Body of pancreas (tissue), 4 donors: ENCODE results near the gene FGFR3. TPM values are rescaled to one million over a fixed set of nuclear protein-coding genes. Genes with fewer than 3 reads are reported as not detected.

Experiments
- ATAC-seq: fragments of 150-250 bp; one replicate; pipeline ENCODE4 v1.9.1; 2016
- DNase-seq, 4 donors: peaks; one replicate each; pipeline ENCODE4 v3.0.0-alpha.2; 2019
- H3K27ac ChIP-seq, 4 donors: fragments of 200-600 bp; sonication (generic); 1 replicate in 3 of 4; 2 replicates in 1 of 4; pipeline versions ENCODE4 v1.5.1 to v1.6.1; 2016 to 2019; ENCODE audit warnings: mild to moderate bottlenecking in 1 of 4, mixed read lengths in 1 of 4, moderate library complexity in 1 of 4
- H3K27me3 ChIP-seq, 2 donors: fragments of 200-600 bp; sonication (generic); one replicate each; pipeline ENCODE4 v1.6.0; 2016; ENCODE audit warnings: mild to moderate bottlenecking in 1 of 2
- H3K36me3 ChIP-seq, 2 donors: fragments of 200-600 bp; sonication (generic); replicated peaks in 1 of 2; 2 replicates each; pipeline ENCODE4 v1.5.1; 2016; ENCODE audit warnings: low read depth in 2 of 2; ENCODE audit not compliant: insufficient read depth in 1 of 2
- H3K4me1 ChIP-seq: fragments of 200-600 bp; sonication (generic); one replicate; pipeline ENCODE4 v1.6.0; 2016
- H3K4me3 ChIP-seq, 2 donors: fragments of 200-600 bp; sonication (generic); 1 replicate in 1 of 2; 2 replicates in 1 of 2; pipeline ENCODE4 v1.5.1; 2016 to 2019
- H3K9me3 ChIP-seq, 3 donors: fragments of 200-600 bp; sonication (generic); 1 replicate in 2 of 3; 2 replicates in 1 of 3; pipeline ENCODE4 v1.5.1; 2016
- POLR2A ChIP-seq, 3 donors: fragments of 450-650 bp; IDR thresholded peaks; one replicate each; pipeline ENCODE4 v1.6.1; 2016; ENCODE audit warnings: antibody characterized with exemption in 3 of 3, mild to moderate bottlenecking in 2 of 3
- WGBS, 2 donors: methylation state at CpG; one replicate each; pipeline ENCODE4 v1.1.5; 2017; 5-methylcytosine and 5-hydroxymethylcytosine counted together
- intact Hi-C: fragments of 100-400 bp; cut with DNase I; formaldehyde crosslinking; loops from one replicate; pipeline ENCODE4 v1.15.1; 2023
- total RNA-seq, 2 donors: library from RNA; depleted of rRNA; stranded (reverse); fragments of >200 nt; gene quantifications; one replicate each; pipeline ENCODE4 v1.1.0, GENCODE V29; 2016
- TF ChIP-seq, protein P1 (sequence below), 7 experiments: fragments of 450-650 bp in 4 of 7; fragments of 200-600 bp in 3 of 7; sonication (generic) in 3 of 7; IDR thresholded peaks; one replicate each; pipeline ENCODE4 v1.5.1; 2016 to 2019; ENCODE audit warnings: antibody characterized with exemption in 7 of 7

The FGFR3 gene
- total RNA-seq, 2 donors from 2014 or later, result 114 to 196 TPM

GRCh38 chr4:1747603-1747967 is 45.5 kb upstream of the FGFR3 start:
- ATAC-seq (no peak), DNase-seq (no peak)
- no peak for TF ChIP-seq POLR2A (IDR thresholded peaks at IDR 0.05)
- TF ChIP-seq, protein P1, sequence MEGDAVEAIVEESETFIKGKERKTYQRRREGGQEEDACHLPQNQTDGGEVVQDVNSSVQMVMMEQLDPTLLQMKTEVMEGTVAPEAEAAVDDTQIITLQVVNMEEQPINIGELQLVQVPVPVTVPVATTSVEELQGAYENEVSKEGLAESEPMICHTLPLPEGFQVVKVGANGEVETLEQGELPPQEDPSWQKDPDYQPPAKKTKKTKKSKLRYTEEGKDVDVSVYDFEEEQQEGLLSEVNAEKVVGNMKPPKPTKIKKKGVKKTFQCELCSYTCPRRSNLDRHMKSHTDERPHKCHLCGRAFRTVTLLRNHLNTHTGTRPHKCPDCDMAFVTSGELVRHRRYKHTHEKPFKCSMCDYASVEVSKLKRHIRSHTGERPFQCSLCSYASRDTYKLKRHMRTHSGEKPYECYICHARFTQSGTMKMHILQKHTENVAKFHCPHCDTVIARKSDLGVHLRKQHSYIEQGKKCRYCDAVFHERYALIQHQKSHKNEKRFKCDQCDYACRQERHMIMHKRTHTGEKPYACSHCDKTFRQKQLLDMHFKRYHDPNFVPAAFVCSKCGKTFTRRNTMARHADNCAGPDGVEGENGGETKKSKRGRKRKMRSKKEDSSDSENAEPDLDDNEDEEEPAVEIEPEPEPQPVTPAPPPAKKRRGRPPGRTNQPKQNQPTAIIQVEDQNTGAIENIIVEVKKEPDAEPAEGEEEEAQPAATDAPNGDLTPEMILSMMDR (IDR thresholded peaks at IDR 0.05), result no peak
- no peaks in the 10 kb centered on the region for H3K36me3 ChIP-seq
- peaks cover 21% of the 10 kb centered on the region for H3K4me1 ChIP-seq
- WGBS, 2 donors, result 74 to 80% methylated on average over 4 to 16 of the region's 16 CpGs
- intact Hi-C loops, result loop anchor here (10.0 kb wide), 1 partner anchor 447 kb away; no protein-coding TSS in a partner anchor
- no peaks in the 10 kb centered on the region for H3K9me3 ChIP-seq
- no peaks in the 10 kb centered on the region for H3K27me3 ChIP-seq
- H3K4me3 ChIP-seq, result no peak overlapping the region
- peak overlapping the region in 3 of 4 donors; percentile 62 to 78 (median 71) for H3K27ac ChIP-seq

GRCh38 chr4:1748465-1748995 is 44.6 kb upstream of the FGFR3 start:
- peak; percentile 24 for ATAC-seq
- no peak for TF ChIP-seq POLR2A (IDR thresholded peaks at IDR 0.05)
- TF ChIP-seq, protein P1 (IDR thresholded peaks at IDR 0.05), result peak; percentile 55 to 75 (median 72)
- WGBS, 2 donors, result 10% methylated on average over 29 of the region's 29 CpGs; no CpG with 5 or more reads in 1 of the 2 donors
- intact Hi-C loops, result loop anchor here (10.0 kb wide), 1 partner anchor 446 kb away; no protein-coding TSS in a partner anchor
- H3K27ac ChIP-seq, result no peak overlapping the region
- H3K27me3 ChIP-seq, result no peaks in the 10 kb centered on the region
- no peaks in the 10 kb centered on the region for H3K36me3 ChIP-seq
- peaks cover 31% of the 10 kb centered on the region for H3K4me1 ChIP-seq
- H3K9me3 ChIP-seq, result no peaks in the 10 kb centered on the region
- DNase-seq, result peak; percentile 74 to 82 (median 78)
- H3K4me3 ChIP-seq, result no peak overlapping the region

DNA sequence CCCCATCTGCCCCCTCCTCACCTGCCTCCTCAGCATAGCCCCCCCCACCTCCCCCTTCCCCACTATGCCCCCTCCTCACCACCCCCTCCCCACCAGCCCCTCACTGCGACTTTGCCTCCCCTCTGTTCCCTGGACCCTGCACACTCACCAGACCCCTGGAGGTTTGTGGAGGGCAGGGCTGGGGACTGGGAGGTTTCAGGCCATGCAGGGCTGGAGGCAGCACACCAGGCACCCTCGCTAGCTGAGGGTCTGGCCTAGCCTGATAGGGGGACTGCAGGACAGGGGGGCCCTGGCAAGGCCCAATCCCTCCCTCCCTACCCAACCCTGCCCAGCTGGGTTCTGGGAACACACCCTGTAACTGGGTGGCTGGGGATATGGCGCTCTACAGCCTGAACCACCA is 43.7 kb upstream of the FGFR3 start:
- TF ChIP-seq POLR2A (IDR thresholded peaks at IDR 0.05), result no peak
- TF ChIP-seq, protein P1 (IDR thresholded peaks at IDR 0.05), result no peak
- WGBS, 2 donors, result 60% methylated on average over 2 of the region's 3 CpGs; no CpG with 5 or more reads in 1 of the 2 donors
- Histone ChIP-seq H3K4me1 (peaks cover 39% of the 10 kb centered on the region), H3K36me3 (no peaks in the 10 kb centered on the region), H3K9me3 (no peaks in the 10 kb centered on the region), H3K27me3 (no peaks in the 10 kb centered on the region), H3K27ac (no peak overlapping the region), H3K4me3 (no peak overlapping the region)
- ATAC-seq (no peak), DNase-seq (no peak)
- intact Hi-C loops, result loop anchor here (10.0 kb wide), 1 partner anchor 445 kb away; no protein-coding TSS in a partner anchor

GRCh38 chr4:1749826-1750225 is 43.3 kb upstream of the FGFR3 start:
- 79 to 83% methylated on average over 6 to 10 of the region's 14 CpGs for WGBS, 2 donors

More at GRCh38 chr4:1749826-1750225, 43.3 kb upstream of the FGFR3 start:
- H3K27ac ChIP-seq, result no peak overlapping the region
- no peaks in the 10 kb centered on the region for H3K36me3 ChIP-seq
- DNase-seq (no peak), ATAC-seq (no peak)
- H3K4me1 ChIP-seq, result peaks cover 43% of the 10 kb centered on the region
- intact Hi-C loops, result loop anchor here (5.0 to 10.0 kb wide), 3 partner anchors 52 to 445 kb away; no protein-coding TSS in a partner anchor
- no peak overlapping the region for H3K4me3 ChIP-seq
- no peaks in the 10 kb centered on the region for H3K9me3 ChIP-seq
- TF ChIP-seq, protein P1 (IDR thresholded peaks at IDR 0.05), result no peak
- TF ChIP-seq POLR2A (IDR thresholded peaks at IDR 0.05), result no peak
- no peaks in the 10 kb centered on the region for H3K27me3 ChIP-seq
